SU-DHL-6 (cell line): ENCODE measurements around the gene UBTF.

ENCODE experiments used
- EZH2phosphoT487 ChIP-seq: fragments of 200-600 bp; sonication (generic), shearing (Covaris generic); conservative IDR thresholded peaks from 2 replicates; pipeline ENCODE4 v1.6.1; 2018; ENCODE audit warnings: mild to moderate bottlenecking, antibody characterized with exemption, low read length, moderate library complexity, mixed read lengths
- TF ChIP-seq, protein P1 (sequence below): fragments of 200-600 bp; sonication (generic); IDR thresholded peaks from one replicate; pipeline ENCODE4 v1.5.1; 2017; ENCODE audit warnings: antibody characterized with exemption, mild to moderate bottlenecking, low read length, moderate library complexity; ENCODE audit not compliant: insufficient read depth, poor library complexity, severe bottlenecking

DNA sequence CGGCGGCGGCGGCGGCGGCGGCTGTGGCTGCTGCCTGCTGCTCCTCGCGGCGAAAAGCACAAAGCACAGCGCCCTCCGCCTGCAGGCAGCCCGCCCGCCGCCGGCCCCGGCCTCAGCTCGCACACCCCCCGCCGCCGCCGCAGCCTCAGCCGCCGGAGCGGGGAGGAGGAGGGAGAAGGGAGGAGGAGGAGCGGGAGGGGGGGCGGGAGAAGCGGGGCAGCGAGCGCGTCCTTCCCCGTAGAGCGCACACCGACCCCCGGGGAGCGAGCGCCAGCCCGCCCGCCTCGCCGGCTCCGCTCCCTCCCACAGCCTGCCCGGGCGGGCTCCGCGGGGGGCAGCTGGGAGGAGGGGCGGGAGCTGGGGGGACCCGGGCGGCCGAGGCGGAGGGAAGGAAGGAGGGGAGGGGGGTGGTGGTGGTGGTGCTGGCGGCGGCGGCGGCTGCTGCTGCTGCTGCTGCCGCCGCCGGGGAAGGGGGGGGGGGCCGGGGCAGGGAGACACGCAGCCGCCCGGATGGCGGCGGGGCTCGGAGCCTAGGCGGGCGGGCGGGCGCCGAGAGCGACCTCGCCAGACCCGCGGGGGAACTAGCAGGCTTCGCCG lies at the start of gene UBTF:
- TF ChIP-seq EZH2phosphoT487 = no peak
- TF ChIP-seq, protein P1, sequence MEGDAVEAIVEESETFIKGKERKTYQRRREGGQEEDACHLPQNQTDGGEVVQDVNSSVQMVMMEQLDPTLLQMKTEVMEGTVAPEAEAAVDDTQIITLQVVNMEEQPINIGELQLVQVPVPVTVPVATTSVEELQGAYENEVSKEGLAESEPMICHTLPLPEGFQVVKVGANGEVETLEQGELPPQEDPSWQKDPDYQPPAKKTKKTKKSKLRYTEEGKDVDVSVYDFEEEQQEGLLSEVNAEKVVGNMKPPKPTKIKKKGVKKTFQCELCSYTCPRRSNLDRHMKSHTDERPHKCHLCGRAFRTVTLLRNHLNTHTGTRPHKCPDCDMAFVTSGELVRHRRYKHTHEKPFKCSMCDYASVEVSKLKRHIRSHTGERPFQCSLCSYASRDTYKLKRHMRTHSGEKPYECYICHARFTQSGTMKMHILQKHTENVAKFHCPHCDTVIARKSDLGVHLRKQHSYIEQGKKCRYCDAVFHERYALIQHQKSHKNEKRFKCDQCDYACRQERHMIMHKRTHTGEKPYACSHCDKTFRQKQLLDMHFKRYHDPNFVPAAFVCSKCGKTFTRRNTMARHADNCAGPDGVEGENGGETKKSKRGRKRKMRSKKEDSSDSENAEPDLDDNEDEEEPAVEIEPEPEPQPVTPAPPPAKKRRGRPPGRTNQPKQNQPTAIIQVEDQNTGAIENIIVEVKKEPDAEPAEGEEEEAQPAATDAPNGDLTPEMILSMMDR = no peak
